OCI-LY3 (cell line): Measurements from ENCODE around the gene DROSHA.

Experiments used
- CTCF ChIP-seq: fragments of 200-600, 300-600 bp; sonication (generic); IDR thresholded peaks from 2 replicates; pipeline ENCODE4 v1.5.1; 2014; ENCODE audit warnings: antibody characterized with exemption, low read length, low read depth
- EZH2phosphoT487 ChIP-seq: fragments of 200-600 bp; shearing (Covaris generic); IDR thresholded peaks from 2 replicates; pipeline ENCODE4 v1.6.1; 2018; ENCODE audit warnings: antibody characterized with exemption, mixed run types, low read depth

GRCh38 chr5:31481531-31482165 is 50.2 kb downstream of the DROSHA start:
- TF ChIP-seq CTCF = no peak
- TF ChIP-seq EZH2phosphoT487 = no peak
